Neural cell (in vitro differentiated cells): ENCODE data around the gene SYNPO2. TPM values are rescaled to one million over a fixed set of nuclear protein-coding genes. Genes with fewer than 3 reads are reported as not detected.

ENCODE experiments used
- H2AFZ ChIP-seq: fragments of 200-600, 300-800 bp; sonication (generic), shearing (Covaris generic); 2 replicates; pipeline ENCODE4 v1.6.0; 2014; ENCODE audit warnings: low read depth, mild to moderate bottlenecking, antibody characterized with exemption, low read length, moderate library complexity
- H3F3A ChIP-seq: fragments of 200-600 bp; shearing (Covaris generic); 2 replicates; pipeline ENCODE4 v1.6.1; 2016; ENCODE audit warnings: mild to moderate bottlenecking, moderate library complexity, mixed read lengths, antibody characterized with exemption, low read length; ENCODE audit not compliant: insufficient read depth, poor library complexity, severe bottlenecking
- H3K27ac ChIP-seq: fragments of 200-600, 300-800 bp; sonication (generic), shearing (Covaris generic); 2 replicates; pipeline ENCODE4 v1.5.1; 2014; ENCODE audit warnings: mild to moderate bottlenecking, low read length, moderate library complexity
- H3K27me3 ChIP-seq: fragments of 300-800, 200-600 bp; sonication (generic), shearing (Covaris generic); 2 replicates; pipeline ENCODE4 v1.6.0; 2014; ENCODE audit warnings: mild to moderate bottlenecking, low read depth, low read length, moderate library complexity; ENCODE audit not compliant: insufficient read depth
- H3K36me3 ChIP-seq: fragments of 300-800, 200-600 bp; sonication (generic), shearing (Covaris generic); 2 replicates; pipeline ENCODE4 v1.5.1; 2014; ENCODE audit warnings: mild to moderate bottlenecking, antibody characterized with exemption, low read length, moderate library complexity; ENCODE audit not compliant: insufficient read depth
- H3K4me2 ChIP-seq: fragments of 300-800, 200-600 bp; sonication (generic), shearing (Covaris generic); 2 replicates; pipeline ENCODE4 v1.6.0; 2014; ENCODE audit warnings: mild to moderate bottlenecking, low read length
- H3K4me3 ChIP-seq: fragments of 300-800, 200-600 bp; sonication (generic), shearing (Covaris generic); 2 replicates; pipeline ENCODE4 v1.5.1; 2014; ENCODE audit warnings: mild to moderate bottlenecking, low read length, moderate library complexity
- H3K79me2 ChIP-seq: fragments of 200-600 bp; shearing (Covaris generic); replicated peaks from 2 replicates; pipeline ENCODE4 v1.6.0; 2014; ENCODE audit warnings: mild to moderate bottlenecking, low read length, moderate library complexity; ENCODE audit not compliant: insufficient read depth
- H3K9ac ChIP-seq: fragments of 300-800, 200-600 bp; sonication (generic), shearing (Covaris generic); 2 replicates; pipeline ENCODE4 v1.6.1; 2016; ENCODE audit warnings: mild to moderate bottlenecking, low read length, mixed read lengths
- H3K9me2 ChIP-seq: fragments of 200-600 bp; shearing (Covaris generic); 2 replicates; pipeline ENCODE4 v1.6.1; 2016; ENCODE audit warnings: mild to moderate bottlenecking, low read length, mixed read lengths; ENCODE audit not compliant: insufficient read depth
- H3K9me3 ChIP-seq: fragments of 200-600, 300-800 bp; sonication (generic), shearing (Covaris generic); 2 replicates; pipeline ENCODE4 v1.6.1; 2016; ENCODE audit warnings: mild to moderate bottlenecking, mixed run types, low read length, moderate library complexity, mixed read lengths
- H4K20me1 ChIP-seq: fragments of 200-600 bp; shearing (Covaris generic); 2 replicates; pipeline ENCODE4 v1.6.1; 2016; ENCODE audit warnings: mild to moderate bottlenecking, mixed run types; ENCODE audit not compliant: insufficient read depth
- EP300 ChIP-seq: fragments of 450-650 bp; conservative IDR thresholded peaks from 2 replicates; pipeline ENCODE4 v1.6.1; 2014; ENCODE audit warnings: antibody characterized with exemption, mild to moderate bottlenecking, moderate library complexity; ENCODE audit not compliant: poor library complexity, severe bottlenecking
- EZH2 ChIP-seq: fragments of 200-600, 300-800 bp; shearing (Covaris generic), sonication (generic); IDR thresholded peaks from 2 replicates; pipeline ENCODE4 v1.6.1; 2014; ENCODE audit warnings: antibody characterized with exemption, low read length, borderline replicate concordance, mild to moderate bottlenecking; ENCODE audit not compliant: insufficient read depth, poor library complexity, severe bottlenecking
- MXI1 ChIP-seq: fragments of 450-650 bp; conservative IDR thresholded peaks from 2 replicates; pipeline ENCODE4 v1.6.1; 2014; ENCODE audit warnings: antibody characterized with exemption, mild to moderate bottlenecking; ENCODE audit not compliant: poor library complexity, severe bottlenecking
- POLR2AphosphoS5 ChIP-seq: IDR thresholded peaks from 2 replicates; pipeline ENCODE4 v1.6.1; 2012
- RAD21 ChIP-seq: fragments of 450-650 bp; conservative IDR thresholded peaks from 2 replicates; pipeline ENCODE4 v1.6.1; 2014; ENCODE audit warnings: antibody characterized with exemption, mild to moderate bottlenecking, moderate library complexity
- SMC3 ChIP-seq: fragments of 450-650 bp; conservative IDR thresholded peaks from 2 replicates; pipeline ENCODE4 v1.6.1; 2014; ENCODE audit warnings: antibody characterized with exemption, mild to moderate bottlenecking, moderate library complexity; ENCODE audit not compliant: poor library complexity
- TAF1 ChIP-seq: IDR thresholded peaks from 2 replicates; pipeline ENCODE4 v1.6.1; 2012; ENCODE audit warnings: low read depth
- polyA plus RNA-seq: library from polyadenylated mRNA; depleted of rRNA; stranded (reverse); fragments of >200 nt; gene quantifications from 2 replicates; pipeline ENCODE4 v1.2.3, GENCODE V29; 2014
- TF ChIP-seq, protein P1 (sequence below): fragments of 450-650 bp; IDR thresholded peaks from 2 replicates; pipeline ENCODE4 v1.5.1; 2014; ENCODE audit warnings: antibody characterized with exemption, mild to moderate bottlenecking, moderate library complexity; ENCODE audit not compliant: poor library complexity, severe bottlenecking
- TF ChIP-seq, protein P2 (sequence below): IDR thresholded peaks from 2 replicates; pipeline ENCODE4 v1.6.1; 2012; ENCODE audit warnings: borderline replicate concordance

Gene SYNPO2
- polyA plus RNA-seq, 1 donor from 2014 or later, result 0.14 TPM

DNA sequence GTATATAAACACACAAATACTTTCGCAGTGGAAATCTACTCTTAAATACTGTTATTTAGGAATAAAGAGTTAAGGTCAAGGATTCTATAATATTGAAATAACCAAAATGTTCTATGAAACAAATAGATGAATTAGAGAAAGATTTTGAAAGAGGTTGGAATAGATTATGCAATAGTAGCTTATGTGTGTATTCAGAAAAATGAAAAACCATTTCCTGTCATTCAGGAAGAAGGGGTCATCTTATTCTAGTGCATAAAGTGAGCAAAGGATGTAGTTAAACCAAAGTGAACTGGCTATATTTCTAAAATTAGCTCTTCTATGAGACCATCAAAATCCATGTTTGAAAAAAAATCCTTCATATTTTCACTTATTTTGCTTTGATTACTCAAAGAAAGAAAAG, 217.0 kb downstream of the SYNPO2 start:
- H3K9me3 ChIP-seq, result no peaks in the 10 kb centered on the region

DNA sequence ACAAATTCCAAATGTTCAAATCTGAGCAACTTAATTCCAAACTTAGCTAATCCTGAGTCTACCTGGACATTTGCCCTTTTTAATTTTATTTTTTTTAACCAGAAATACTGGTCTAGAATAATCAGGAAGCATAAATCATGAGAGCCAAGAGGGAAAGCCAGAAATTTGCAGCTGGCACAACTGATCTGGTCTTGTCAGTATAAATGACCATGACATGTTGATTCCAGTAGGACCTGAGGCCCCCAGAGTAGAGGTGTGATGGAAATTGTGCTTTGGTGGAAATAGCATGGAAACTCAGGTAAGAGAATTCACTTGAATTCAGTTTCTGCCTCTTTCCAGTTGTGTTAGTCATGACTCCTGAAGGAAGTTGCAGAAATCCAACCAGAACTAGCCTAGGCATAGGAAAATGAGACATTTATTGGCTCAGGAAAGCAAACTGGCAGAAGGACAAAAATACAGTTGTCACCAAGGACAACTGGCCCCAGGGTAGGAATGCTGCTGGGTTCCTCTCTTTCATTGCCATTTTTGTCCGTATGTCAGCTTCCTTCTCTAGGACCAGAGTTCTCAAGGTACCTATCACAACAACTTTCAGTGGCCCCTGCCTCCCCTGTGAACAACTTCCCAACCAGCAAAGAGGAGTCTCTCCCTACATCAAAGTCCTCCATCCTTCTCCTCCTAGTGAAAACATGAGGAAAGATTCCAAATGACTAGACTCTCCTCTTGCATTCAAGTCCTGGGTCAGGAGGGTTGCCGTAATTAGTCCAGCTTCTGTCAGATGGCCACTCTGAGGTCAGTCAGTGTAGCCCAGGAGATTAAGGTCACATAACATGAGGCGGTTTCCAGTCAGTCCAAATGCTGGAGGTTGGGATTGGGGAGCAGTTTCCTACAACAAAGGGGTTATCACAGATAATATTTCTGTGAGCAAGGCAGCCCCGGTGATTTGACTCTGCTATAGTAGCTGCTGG, 217.7 kb downstream of the SYNPO2 start:
- H3K9ac ChIP-seq, result no peak overlapping the region
- no peaks in the 10 kb centered on the region for H3K27me3 ChIP-seq
- no peaks in the 10 kb centered on the region for H3K9me3 ChIP-seq
- H3K4me2 ChIP-seq, result no peak overlapping the region
- no peaks in the 10 kb centered on the region for H3F3A ChIP-seq
- no peaks in the 10 kb centered on the region for H3K9me2 ChIP-seq
- no peak overlapping the region for H2AFZ ChIP-seq
- H3K27ac ChIP-seq, result no peak overlapping the region
- H3K36me3 ChIP-seq, result no peaks in the 10 kb centered on the region
- no peaks in the 10 kb centered on the region for H4K20me1 ChIP-seq
- H3K4me3 ChIP-seq, result no peak overlapping the region
- TF ChIP-seq, protein P1, sequence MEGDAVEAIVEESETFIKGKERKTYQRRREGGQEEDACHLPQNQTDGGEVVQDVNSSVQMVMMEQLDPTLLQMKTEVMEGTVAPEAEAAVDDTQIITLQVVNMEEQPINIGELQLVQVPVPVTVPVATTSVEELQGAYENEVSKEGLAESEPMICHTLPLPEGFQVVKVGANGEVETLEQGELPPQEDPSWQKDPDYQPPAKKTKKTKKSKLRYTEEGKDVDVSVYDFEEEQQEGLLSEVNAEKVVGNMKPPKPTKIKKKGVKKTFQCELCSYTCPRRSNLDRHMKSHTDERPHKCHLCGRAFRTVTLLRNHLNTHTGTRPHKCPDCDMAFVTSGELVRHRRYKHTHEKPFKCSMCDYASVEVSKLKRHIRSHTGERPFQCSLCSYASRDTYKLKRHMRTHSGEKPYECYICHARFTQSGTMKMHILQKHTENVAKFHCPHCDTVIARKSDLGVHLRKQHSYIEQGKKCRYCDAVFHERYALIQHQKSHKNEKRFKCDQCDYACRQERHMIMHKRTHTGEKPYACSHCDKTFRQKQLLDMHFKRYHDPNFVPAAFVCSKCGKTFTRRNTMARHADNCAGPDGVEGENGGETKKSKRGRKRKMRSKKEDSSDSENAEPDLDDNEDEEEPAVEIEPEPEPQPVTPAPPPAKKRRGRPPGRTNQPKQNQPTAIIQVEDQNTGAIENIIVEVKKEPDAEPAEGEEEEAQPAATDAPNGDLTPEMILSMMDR, result no peak
- no peak for TF ChIP-seq TAF1
- no peak for TF ChIP-seq EZH2
- no peak for TF ChIP-seq SMC3
- TF ChIP-seq RAD21, result no peak
- TF ChIP-seq MXI1, result no peak
- TF ChIP-seq, protein P2, sequence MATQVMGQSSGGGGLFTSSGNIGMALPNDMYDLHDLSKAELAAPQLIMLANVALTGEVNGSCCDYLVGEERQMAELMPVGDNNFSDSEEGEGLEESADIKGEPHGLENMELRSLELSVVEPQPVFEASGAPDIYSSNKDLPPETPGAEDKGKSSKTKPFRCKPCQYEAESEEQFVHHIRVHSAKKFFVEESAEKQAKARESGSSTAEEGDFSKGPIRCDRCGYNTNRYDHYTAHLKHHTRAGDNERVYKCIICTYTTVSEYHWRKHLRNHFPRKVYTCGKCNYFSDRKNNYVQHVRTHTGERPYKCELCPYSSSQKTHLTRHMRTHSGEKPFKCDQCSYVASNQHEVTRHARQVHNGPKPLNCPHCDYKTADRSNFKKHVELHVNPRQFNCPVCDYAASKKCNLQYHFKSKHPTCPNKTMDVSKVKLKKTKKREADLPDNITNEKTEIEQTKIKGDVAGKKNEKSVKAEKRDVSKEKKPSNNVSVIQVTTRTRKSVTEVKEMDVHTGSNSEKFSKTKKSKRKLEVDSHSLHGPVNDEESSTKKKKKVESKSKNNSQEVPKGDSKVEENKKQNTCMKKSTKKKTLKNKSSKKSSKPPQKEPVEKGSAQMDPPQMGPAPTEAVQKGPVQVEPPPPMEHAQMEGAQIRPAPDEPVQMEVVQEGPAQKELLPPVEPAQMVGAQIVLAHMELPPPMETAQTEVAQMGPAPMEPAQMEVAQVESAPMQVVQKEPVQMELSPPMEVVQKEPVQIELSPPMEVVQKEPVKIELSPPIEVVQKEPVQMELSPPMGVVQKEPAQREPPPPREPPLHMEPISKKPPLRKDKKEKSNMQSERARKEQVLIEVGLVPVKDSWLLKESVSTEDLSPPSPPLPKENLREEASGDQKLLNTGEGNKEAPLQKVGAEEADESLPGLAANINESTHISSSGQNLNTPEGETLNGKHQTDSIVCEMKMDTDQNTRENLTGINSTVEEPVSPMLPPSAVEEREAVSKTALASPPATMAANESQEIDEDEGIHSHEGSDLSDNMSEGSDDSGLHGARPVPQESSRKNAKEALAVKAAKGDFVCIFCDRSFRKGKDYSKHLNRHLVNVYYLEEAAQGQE, result no peak
- no peak for TF ChIP-seq EP300
- TF ChIP-seq POLR2AphosphoS5, result no peak
- H3K79me2 ChIP-seq, result no peaks in the 10 kb centered on the region

More for the DNA sequence above, 217.0 kb downstream of the SYNPO2 start:
- no peaks in the 10 kb centered on the region for H4K20me1 ChIP-seq
- no peak for TF ChIP-seq EP300
- no peak for TF ChIP-seq MXI1
- no peak for TF ChIP-seq RAD21
- no peak for TF ChIP-seq EZH2
- no peak for TF ChIP-seq SMC3
- TF ChIP-seq, protein P1, result no peak
- no peak for TF ChIP-seq TAF1
- no peak for TF ChIP-seq POLR2AphosphoS5
- no peaks in the 10 kb centered on the region for H3K36me3 ChIP-seq
- H3K4me2 ChIP-seq, result no peak overlapping the region
- H3K27ac ChIP-seq, result no peak overlapping the region
- no peak overlapping the region for H3K4me3 ChIP-seq
- H3F3A ChIP-seq, result no peaks in the 10 kb centered on the region
- no peak overlapping the region for H2AFZ ChIP-seq
- H3K9me2 ChIP-seq, result no peaks in the 10 kb centered on the region
- H3K27me3 ChIP-seq, result no peaks in the 10 kb centered on the region
- H3K9ac ChIP-seq, result no peak overlapping the region
- H3K79me2 ChIP-seq, result no peaks in the 10 kb centered on the region
